ENCODE data around the gene TBC1D7.

Gene TBC1D7

GRCh38 chr6:13272131-13273046 is 55.9 kb downstream of the TBC1D7 start:
- no peak for DNase-seq (ENCODE audit: low spot score)

GRCh38 chr6:13268913-13269518 is 59.3 kb downstream of the TBC1D7 start:
- DNase-seq (ENCODE audit: low spot score) = peak; percentile 36

GRCh38 chr6:13267142-13267651 is 61.1 kb downstream of the TBC1D7 start:
- DNase-seq (ENCODE audit: low spot score) = no peak

GRCh38 chr6:13263669-13264068 is 64.7 kb downstream of the TBC1D7 start:
- no peak for DNase-seq (ENCODE audit: low spot score)

GRCh38 chr6:13262302-13263230 is 65.8 kb downstream of the TBC1D7 start:
- no peak for DNase-seq (ENCODE audit: low spot score)

- DNase-seq (ENCODE audit: low spot score) = no peak
These were observed 66.8 kb downstream of the TBC1D7 start for GRCh38 chr6:13261464-13261994.

GRCh38 chr6:13260831-13261230 is 67.5 kb downstream of the TBC1D7 start:
- DNase-seq (ENCODE audit: low spot score) = no peak

- DNase-seq (ENCODE audit: low spot score) = no peak
These were observed 68.2 kb downstream of the TBC1D7 start for GRCh38 chr6:13260101-13260598.

GRCh38 chr6:13259393-13259792 is 68.9 kb downstream of the TBC1D7 start:
- DNase-seq (ENCODE audit: low spot score) = no peak

- DNase-seq (ENCODE audit: low spot score) = no peak
These were observed 71.9 kb downstream of the TBC1D7 start for GRCh38 chr6:13256266-13257001.

Measured in iPS-NIHi11 (cell line).